Measurements from ENCODE around the gene ABHD12. TPM values are rescaled to one million over a fixed set of nuclear protein-coding genes. Genes with fewer than 3 reads are reported as not detected.

Gene ABHD12
- polyA plus RNA-seq, 1 donor = 13.9 TPM

GRCh38 chr20:25382704-25383370, 7.8 kb downstream of the ABHD12 start:
- no peak for DNase-seq (ENCODE audit: low read depth)

GRCh38 chr20:25380945-25381614, 9.6 kb downstream of the ABHD12 start:
- DNase-seq (ENCODE audit: low read depth) = no peak

GRCh38 chr20:25378884-25379733, 11.5 kb downstream of the ABHD12 start:
- no peak for DNase-seq (ENCODE audit: low read depth)

- DNase-seq (ENCODE audit: low read depth) = no peak
Observed at GRCh38 chr20:25378189-25378883, 12.3 kb downstream of the ABHD12 start.

GRCh38 chr20:25376886-25377285, 13.7 kb downstream of the ABHD12 start:
- DNase-seq (ENCODE audit: low read depth) = no peak

GRCh38 chr20:25376236-25376635, 14.4 kb downstream of the ABHD12 start:
- no peak for DNase-seq (ENCODE audit: low read depth)

GRCh38 chr20:25374842-25375241, 15.8 kb downstream of the ABHD12 start:
- no peak for DNase-seq (ENCODE audit: low read depth)

- DNase-seq (ENCODE audit: low read depth) = no peak
Observed at GRCh38 chr20:25372584-25373336, 17.9 kb downstream of the ABHD12 start.

- no peak for DNase-seq (ENCODE audit: low read depth)
Observed at GRCh38 chr20:25369971-25370370, 20.7 kb downstream of the ABHD12 start.

GRCh38 chr20:25369529-25369928, 21.1 kb downstream of the ABHD12 start:
- DNase-seq (ENCODE audit: low read depth) = no peak

GRCh38 chr20:25368976-25369375, 21.7 kb downstream of the ABHD12 start:
- DNase-seq (ENCODE audit: low read depth) = no peak

GRCh38 chr20:25368526-25368925, 22.1 kb downstream of the ABHD12 start:
- no peak for DNase-seq (ENCODE audit: low read depth)

GRCh38 chr20:25364879-25365699, 25.5 kb downstream of the ABHD12 start:
- DNase-seq (ENCODE audit: low read depth) = no peak

- DNase-seq (ENCODE audit: low read depth) = no peak
Observed at GRCh38 chr20:25364180-25364788, 26.4 kb downstream of the ABHD12 start.

GRCh38 chr20:25361287-25361683, 29.4 kb downstream of the ABHD12 start:
- DNase-seq (ENCODE audit: low read depth) = no peak

GRCh38 chr20:25360631-25361286, 29.9 kb downstream of the ABHD12 start:
- DNase-seq (ENCODE audit: low read depth) = no peak

- no peak for DNase-seq (ENCODE audit: low read depth)
Observed at GRCh38 chr20:25356271-25356933, 34.2 kb downstream of the ABHD12 start.

- no peak for DNase-seq (ENCODE audit: low read depth)
Observed at GRCh38 chr20:25355866-25356265, 34.8 kb downstream of the ABHD12 start.

Data from forelimb muscle (tissue), 1 donor.